ENCODE data around the gene MZT1.

MZT1 gene

GRCh38 chr13:72727417-72728289, at the start of gene MZT1, which contains the start of gene BORA:
TSS of gene MZT1 (minus strand) at chr13:72727629. CDS start at chr13:72727602, 27 bp downstream.
TSS of gene BORA (plus strand) at chr13:72727923. CDS start at chr13:72728941, 1,018 bp downstream.
- H3K27ac ChIP-seq, result peak within 1 kb of the TSS; percentile 82
- no peak for TF ChIP-seq CTCF (IDR thresholded peaks at IDR 0.05)
- TF ChIP-seq ZFX (IDR thresholded peaks at IDR 0.05; ENCODE audit: borderline replicate concordance), result no peak

DNA sequence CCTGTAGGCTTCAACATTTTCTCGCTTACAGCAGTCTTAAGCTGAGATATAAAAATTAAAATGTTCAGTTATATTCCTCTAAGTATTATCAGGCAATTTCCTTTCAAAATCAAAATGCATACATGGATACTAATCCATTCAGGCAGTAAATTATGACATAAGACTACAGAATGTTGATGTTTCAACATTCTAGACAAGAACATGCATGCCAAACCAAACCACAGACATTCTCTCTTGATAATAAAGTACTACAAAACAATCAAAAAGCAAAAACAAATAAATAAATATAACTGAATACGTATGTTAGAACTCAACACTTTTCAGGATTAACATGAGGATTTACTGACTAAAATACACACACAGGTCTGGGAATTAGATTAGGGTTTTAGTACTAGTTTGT, 46.6 kb upstream of the MZT1 start:
- TF ChIP-seq CTCF (IDR thresholded peaks at IDR 0.05) (no peak), ZFX (IDR thresholded peaks at IDR 0.05; ENCODE audit: borderline replicate concordance) (no peak)
- H3K27ac ChIP-seq, result no peak overlapping the region

GRCh38 chr13:72763411-72763810, 36.0 kb upstream of the MZT1 start:
- TF ChIP-seq CTCF (IDR thresholded peaks at IDR 0.05) (no peak), ZFX (IDR thresholded peaks at IDR 0.05; ENCODE audit: borderline replicate concordance) (no peak)
- H3K27ac ChIP-seq, result no peak overlapping the region

- no peak for TF ChIP-seq ZFX (IDR thresholded peaks at IDR 0.05; ENCODE audit: borderline replicate concordance)
- TF ChIP-seq CTCF (IDR thresholded peaks at IDR 0.05), result no peak
- H3K27ac ChIP-seq, result no peak overlapping the region
Observed at GRCh38 chr13:72760189-72760588, 32.8 kb upstream of the MZT1 start.

DNA sequence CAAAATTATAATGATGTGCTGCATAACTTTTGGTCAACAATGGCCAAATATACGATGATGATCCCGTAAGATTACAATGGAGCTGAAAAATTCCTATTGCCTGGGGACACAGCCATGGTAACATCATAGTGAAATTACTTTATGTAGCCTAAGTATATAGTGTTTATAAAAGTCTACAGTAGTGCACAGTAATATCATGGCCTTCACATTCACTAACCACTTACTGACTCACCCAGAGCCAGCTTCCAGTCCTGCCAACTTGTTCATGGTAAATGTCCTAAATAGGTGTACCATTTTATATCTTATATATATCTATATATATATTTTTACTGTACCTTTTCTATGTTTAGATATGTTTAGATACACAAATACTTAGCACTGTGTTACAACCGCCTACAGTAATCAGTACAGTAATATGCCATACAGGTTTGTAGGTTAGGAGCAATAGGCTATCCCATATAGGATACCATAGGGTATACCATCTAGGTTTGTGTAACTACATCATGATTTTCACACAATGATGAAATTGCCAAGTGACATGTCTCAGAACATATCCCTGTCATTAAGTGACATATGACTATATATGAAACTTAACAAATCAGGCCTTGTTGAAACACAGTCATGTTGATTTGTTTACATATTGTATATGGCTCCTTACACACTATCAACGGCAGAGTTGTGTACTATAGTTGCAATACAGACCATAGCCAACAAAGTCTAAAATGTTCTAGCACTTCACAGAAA, 30.5 kb upstream of the MZT1 start:
- TF ChIP-seq ZFX (IDR thresholded peaks at IDR 0.05; ENCODE audit: borderline replicate concordance) (no peak), CTCF (IDR thresholded peaks at IDR 0.05) (no peak)
- no peak overlapping the region for H3K27ac ChIP-seq

DNA sequence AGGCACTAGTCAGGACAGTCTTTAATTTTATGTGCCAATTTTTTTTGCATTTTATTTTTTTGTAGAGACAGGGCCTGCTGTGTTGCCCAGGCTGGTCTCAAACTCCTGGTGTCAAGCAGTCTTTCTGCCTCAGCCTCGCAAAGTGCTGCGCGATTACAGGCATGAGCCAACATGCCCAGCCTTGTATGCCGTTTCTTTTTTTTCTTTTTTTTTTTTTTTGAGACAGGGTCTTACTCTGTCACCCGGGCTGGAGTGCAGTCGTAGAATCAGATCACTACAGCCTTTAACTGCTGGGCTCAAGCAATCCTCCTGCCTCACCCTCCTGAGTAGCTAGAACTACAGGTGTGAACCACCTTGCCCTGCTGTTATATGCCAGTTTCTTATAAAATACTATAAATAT, 26.7 kb upstream of the MZT1 start:
- TF ChIP-seq CTCF (IDR thresholded peaks at IDR 0.05) (no peak), ZFX (IDR thresholded peaks at IDR 0.05; ENCODE audit: borderline replicate concordance) (no peak)
- no peak overlapping the region for H3K27ac ChIP-seq

DNA sequence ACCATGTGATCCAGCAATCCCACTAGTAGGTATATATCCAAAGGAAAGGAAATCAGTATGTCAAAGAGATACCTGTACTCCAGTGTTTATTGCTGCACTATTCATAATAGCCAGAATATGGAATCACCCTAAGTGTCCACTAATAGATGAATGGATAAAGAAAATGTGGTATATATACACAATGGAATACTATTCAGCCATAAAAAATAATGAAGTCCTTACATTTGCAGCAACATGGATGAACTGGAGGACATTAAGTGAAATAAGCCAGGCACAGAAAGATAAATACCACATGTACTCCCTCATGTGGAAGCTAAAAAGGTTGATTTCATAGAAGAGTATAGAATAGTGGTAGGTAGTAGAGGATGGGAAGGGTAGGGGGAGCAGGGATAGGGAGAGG, 23.8 kb upstream of the MZT1 start:
- TF ChIP-seq CTCF (IDR thresholded peaks at IDR 0.05) (no peak), ZFX (IDR thresholded peaks at IDR 0.05; ENCODE audit: borderline replicate concordance) (no peak)

More for the DNA sequence above, 23.8 kb upstream of the MZT1 start:
- no peak overlapping the region for H3K27ac ChIP-seq
